Mucosa of stomach (tissue), 1 donor: ENCODE results near the gene E2F2.
"Not testable (repeated sequence)": the region's sequence is repeated elsewhere in the genome, so short reads cannot be mapped to it uniquely, and the experiment has no call there.

ENCODE experiments used
- H3K27me3 ChIP-seq: one replicate; pipeline ENCODE4 v1.7.0; 2013; ENCODE audit warnings: mild to moderate bottlenecking, low read length; ENCODE audit not compliant: control insufficient read depth, insufficient read depth
- H3K36me3 ChIP-seq: one replicate; pipeline ENCODE4 v1.7.0; 2013; ENCODE audit warnings: low read length; ENCODE audit not compliant: control insufficient read depth, insufficient read depth
- H3K4me1 ChIP-seq: one replicate; pipeline ENCODE4 v1.7.0; 2013; ENCODE audit warnings: mild to moderate bottlenecking, low read length; ENCODE audit not compliant: control insufficient read depth, insufficient read depth
- H3K4me3 ChIP-seq: one replicate; pipeline ENCODE4 v1.7.0; 2013; ENCODE audit warnings: low read length
- H3K9ac ChIP-seq: one replicate; pipeline ENCODE4 v1.7.0; 2013; ENCODE audit warnings: mild to moderate bottlenecking, low read length, moderate library complexity
- H3K9me3 ChIP-seq: one replicate; pipeline ENCODE4 v1.7.0; 2013; ENCODE audit warnings: mild to moderate bottlenecking, low read length, moderate library complexity; ENCODE audit not compliant: control insufficient read depth
- donor health status: Pancreatic carcinoma.

The E2F2 gene

GRCh38 chr1:23524163-23524562 lies 6.9 kb downstream of the E2F2 start:
- Histone ChIP-seq H3K9ac (peak overlapping the region; percentile 19), H3K4me1 (peaks cover 53% of the 10 kb centered on the region), H3K36me3 (no peaks in the 10 kb centered on the region), H3K9me3 (no peaks in the 10 kb centered on the region), H3K27me3 (peaks cover 4% of the 10 kb centered on the region), H3K4me3 (no peak overlapping the region)

GRCh38 chr1:23522244-23522982 lies 8.6 kb downstream of the E2F2 start:
- Histone ChIP-seq H3K9ac (no peak overlapping the region), H3K9me3 (no peaks in the 10 kb centered on the region), H3K27me3 (peaks cover 4% of the 10 kb centered on the region), H3K4me3 (no peak overlapping the region), H3K36me3 (no peaks in the 10 kb centered on the region), H3K4me1 (peaks cover 36% of the 10 kb centered on the region)

DNA sequence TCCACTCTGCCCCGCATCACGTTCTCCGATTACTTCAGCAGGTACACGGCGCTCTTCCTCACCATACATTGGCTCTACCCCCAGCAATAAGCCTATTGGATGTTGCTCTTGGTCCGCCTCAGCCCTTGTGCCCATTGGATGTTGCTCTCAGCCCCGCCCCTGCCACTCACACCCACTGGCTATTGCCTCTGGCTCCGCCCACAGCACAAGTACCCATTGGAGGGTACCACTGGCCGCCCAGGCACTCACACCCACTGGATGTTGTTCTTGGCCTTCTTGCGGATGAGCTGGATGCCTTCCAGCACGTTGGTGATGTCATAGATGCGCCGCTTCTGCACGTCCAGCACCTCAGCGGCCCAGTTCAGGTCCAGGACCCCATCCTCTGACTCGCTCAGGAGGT lies 9.4 kb downstream of the E2F2 start:
- no peak overlapping the region for H3K4me3 ChIP-seq
- no peak overlapping the region for H3K9ac ChIP-seq
- H3K27me3 ChIP-seq: peaks cover 4% of the 10 kb centered on the region
- no peaks in the 10 kb centered on the region for H3K36me3 ChIP-seq
- H3K4me1 ChIP-seq: peaks cover 28% of the 10 kb centered on the region
- H3K9me3 ChIP-seq: no peaks in the 10 kb centered on the region

DNA sequence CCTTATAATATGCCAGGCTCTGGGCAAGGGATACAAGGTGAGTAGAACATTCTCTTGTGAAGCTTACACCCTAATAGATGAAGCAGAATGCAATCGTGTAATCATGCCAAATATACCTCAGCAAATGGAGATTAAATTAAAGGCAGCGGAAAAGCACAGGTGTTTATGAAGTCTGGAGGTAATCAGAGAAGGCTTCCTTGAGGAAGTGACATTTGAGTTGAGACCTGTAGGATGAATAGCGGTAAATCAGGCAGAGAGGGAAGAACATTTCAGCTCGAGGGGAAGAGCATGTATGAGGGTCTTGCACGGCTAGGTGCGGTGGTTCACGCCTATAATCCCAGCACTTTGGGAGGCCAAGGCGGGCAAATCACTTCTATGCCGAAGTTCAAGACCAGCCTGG lies 13.5 kb downstream of the E2F2 start:
- no peaks in the 10 kb centered on the region for H3K9me3 ChIP-seq
- no peaks in the 10 kb centered on the region for H3K4me1 ChIP-seq
- no peaks in the 10 kb centered on the region for H3K27me3 ChIP-seq
- H3K4me3 ChIP-seq: no peak overlapping the region
- no peaks in the 10 kb centered on the region for H3K36me3 ChIP-seq
- no peak overlapping the region for H3K9ac ChIP-seq

- no peaks in the 10 kb centered on the region for H3K9me3 ChIP-seq
- H3K27me3 ChIP-seq: no peaks in the 10 kb centered on the region
- H3K4me1 ChIP-seq: no peaks in the 10 kb centered on the region
- no peaks in the 10 kb centered on the region for H3K36me3 ChIP-seq
- no peak overlapping the region for H3K4me3 ChIP-seq
- H3K9ac ChIP-seq: no peak overlapping the region
Measured at GRCh38 chr1:23515905-23516304, 15.1 kb downstream of the E2F2 start.

DNA sequence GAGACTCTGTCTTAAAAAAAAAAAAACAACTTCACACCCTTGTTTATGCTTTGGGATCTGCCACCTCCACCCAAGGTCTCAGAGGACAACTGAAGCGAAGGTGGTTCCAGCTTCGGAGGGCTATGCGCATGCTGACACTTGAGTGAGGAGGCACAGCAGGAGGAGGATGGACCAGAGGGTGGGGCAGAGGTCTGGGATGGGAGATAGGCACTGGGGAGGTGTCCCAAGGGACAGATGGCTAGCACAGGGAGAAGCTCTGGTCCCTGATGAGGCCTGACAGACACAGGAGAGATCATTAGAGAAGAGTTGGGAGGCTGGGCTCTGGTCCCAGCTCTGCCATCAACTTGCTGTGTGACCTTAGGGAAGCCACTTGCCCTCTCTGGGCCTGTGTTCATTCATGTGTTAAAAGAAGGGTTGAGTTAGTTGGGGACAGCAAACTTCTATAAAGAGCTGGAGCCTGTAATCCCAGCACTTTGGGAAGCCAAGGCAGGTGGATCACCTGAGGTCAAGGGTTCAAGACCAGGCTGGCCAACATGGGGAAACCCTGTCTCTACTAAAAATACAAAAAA lies 16.8 kb downstream of the E2F2 start:
- H3K9me3 ChIP-seq: no peaks in the 10 kb centered on the region
- H3K4me3 ChIP-seq: no peak overlapping the region
- no peak overlapping the region for H3K9ac ChIP-seq
- H3K4me1 ChIP-seq: no peaks in the 10 kb centered on the region
- H3K27me3 ChIP-seq: no peaks in the 10 kb centered on the region
- no peaks in the 10 kb centered on the region for H3K36me3 ChIP-seq

- Histone ChIP-seq H3K9ac (no peak overlapping the region), H3K27me3 (no peaks in the 10 kb centered on the region), H3K4me1 (no peaks in the 10 kb centered on the region), H3K9me3 (no peaks in the 10 kb centered on the region), H3K36me3 (no peaks in the 10 kb centered on the region), H3K4me3 (no peak overlapping the region)
Measured at GRCh38 chr1:23509896-23510295, 21.1 kb downstream of the E2F2 start.

GRCh38 chr1:23506376-23507107 lies 24.5 kb downstream of the E2F2 start:
- no peaks in the 10 kb centered on the region for H3K4me1 ChIP-seq
- no peaks in the 10 kb centered on the region for H3K36me3 ChIP-seq
- no peaks in the 10 kb centered on the region for H3K9me3 ChIP-seq
- no peaks in the 10 kb centered on the region for H3K27me3 ChIP-seq
- no peak overlapping the region for H3K9ac ChIP-seq
- no peak overlapping the region for H3K4me3 ChIP-seq

- Histone ChIP-seq H3K4me1 (no peaks in the 10 kb centered on the region), H3K9me3 (no peaks in the 10 kb centered on the region), H3K27me3 (no peaks in the 10 kb centered on the region), H3K9ac (no peak overlapping the region), H3K36me3 (no peaks in the 10 kb centered on the region), H3K4me3 (no peak overlapping the region)
Measured at GRCh38 chr1:23505851-23506250, 25.2 kb downstream of the E2F2 start.

DNA sequence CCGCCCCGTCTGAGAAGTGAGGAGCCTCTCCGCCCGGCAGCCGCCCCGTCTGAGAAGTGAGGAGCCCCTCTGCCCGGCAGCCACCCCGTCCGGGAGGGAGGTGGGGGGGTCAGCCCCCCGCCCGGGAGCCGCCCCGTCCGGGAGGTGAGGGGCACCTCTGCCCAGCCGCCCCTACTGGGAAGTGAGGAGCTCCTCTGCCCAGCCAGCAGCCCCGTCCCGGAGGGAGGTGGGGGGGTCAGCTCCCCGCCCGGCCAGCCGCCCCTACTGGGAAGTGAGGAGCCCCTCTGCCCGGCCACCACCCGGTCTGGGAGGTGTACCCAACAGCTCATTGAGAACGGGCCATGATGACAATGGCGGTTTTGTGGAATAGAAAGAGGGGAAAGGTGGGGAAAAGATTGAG lies 26.9 kb downstream of the E2F2 start:
- not testable (repeated sequence) for H3K4me3 ChIP-seq, H3K27me3 ChIP-seq, H3K9me3 ChIP-seq, H3K36me3 ChIP-seq, H3K4me1 ChIP-seq, H3K9ac ChIP-seq

- no peaks in the 10 kb centered on the region for H3K36me3 ChIP-seq
- H3K4me1 ChIP-seq: no peaks in the 10 kb centered on the region
- no peak overlapping the region for H3K4me3 ChIP-seq
- H3K9ac ChIP-seq: no peak overlapping the region
- H3K9me3 ChIP-seq: no peaks in the 10 kb centered on the region
- no peaks in the 10 kb centered on the region for H3K27me3 ChIP-seq
Measured at GRCh38 chr1:23502951-23503350, 28.1 kb downstream of the E2F2 start.

- no peak overlapping the region for H3K9ac ChIP-seq
- H3K4me1 ChIP-seq: peaks cover 8% of the 10 kb centered on the region
- no peaks in the 10 kb centered on the region for H3K36me3 ChIP-seq
- no peaks in the 10 kb centered on the region for H3K9me3 ChIP-seq
- no peak overlapping the region for H3K4me3 ChIP-seq
- no peaks in the 10 kb centered on the region for H3K27me3 ChIP-seq
Measured at GRCh38 chr1:23500466-23500865, 30.6 kb downstream of the E2F2 start.
